Measurements from ENCODE around the gene NNAT.

The NNAT gene

GRCh38 chr20:37566590-37567330 is 45.7 kb downstream of the NNAT start:
- DNase-seq, result no peak
- Mint-ChIP-seq H3K36me3 (no peaks in the 10 kb centered on the region), H3K4me1 (peaks cover 9 to 13% of the 10 kb centered on the region in 2 donors), H3K27ac (no peak overlapping the region), H3K4me3 (no peak overlapping the region), H3K9me3 (no peaks in the 10 kb centered on the region), H3K27me3 (peaks cover 47 to 68% of the 10 kb centered on the region in 2 donors)
- ATAC-seq (replicated peaks), result no peak

GRCh38 chr20:37567331-37567665 is 46.2 kb downstream of the NNAT start:
- H3K4me3 Mint-ChIP-seq, result no peak overlapping the region
- DNase-seq, result no peak
- H3K36me3 Mint-ChIP-seq, result no peaks in the 10 kb centered on the region
- H3K27me3 Mint-ChIP-seq, result peaks cover 47 to 68% of the 10 kb centered on the region in 2 donors
- ATAC-seq (replicated peaks), result no peak
- H3K4me1 Mint-ChIP-seq, result peaks cover 9 to 13% of the 10 kb centered on the region in 2 donors
- no peak overlapping the region for H3K27ac Mint-ChIP-seq
- H3K9me3 Mint-ChIP-seq, result no peaks in the 10 kb centered on the region

- DNase-seq (no peak), ATAC-seq (replicated peaks) (no peak)
- H3K27ac Mint-ChIP-seq, result no peak overlapping the region
- H3K4me1 Mint-ChIP-seq, result peaks cover 9 to 13% of the 10 kb centered on the region in 2 donors
- no peaks in the 10 kb centered on the region for H3K9me3 Mint-ChIP-seq
- H3K4me3 Mint-ChIP-seq, result no peak overlapping the region
- H3K27me3 Mint-ChIP-seq, result peaks cover 52 to 71% of the 10 kb centered on the region in 2 donors
- H3K36me3 Mint-ChIP-seq, result peaks cover 0 to 2% of the 10 kb centered on the region in 2 donors
These were observed 46.9 kb downstream of the NNAT start for GRCh38 chr20:37567671-37568588.

GRCh38 chr20:37570419-37570818 is 49.4 kb downstream of the NNAT start:
- Mint-ChIP-seq H3K4me3 (no peak overlapping the region), H3K9me3 (no peaks in the 10 kb centered on the region), H3K4me1 (peaks cover 7 to 8% of the 10 kb centered on the region in 2 donors), H3K27ac (no peak overlapping the region), H3K27me3 (peaks cover 47 to 64% of the 10 kb centered on the region in 2 donors), H3K36me3 (peaks cover 0 to 2% of the 10 kb centered on the region in 2 donors)
- no peak for DNase-seq
- no peak for ATAC-seq (replicated peaks)

- no peak for DNase-seq
- Mint-ChIP-seq H3K4me1 (peaks cover 8 to 13% of the 10 kb centered on the region in 2 donors), H3K27me3 (peaks cover 44 to 60% of the 10 kb centered on the region in 2 donors), H3K27ac (no peak overlapping the region), H3K4me3 (no peak overlapping the region), H3K9me3 (no peaks in the 10 kb centered on the region), H3K36me3 (peaks cover 0 to 2% of the 10 kb centered on the region in 2 donors)
- no peak for ATAC-seq (replicated peaks)
These were observed 50.0 kb downstream of the NNAT start for GRCh38 chr20:37571033-37571432.

All from stimulated activated naive B cell treated with anti-CD40 and anti-IgM and Interleukin-4, amounts not matched to agents 10 μg/mL and 1 μg/mL and 100 μg/mL, for 72 hours (primary cell).